Keratinocyte (primary cell): ENCODE results near the gene TINAGL1. TPM values are rescaled to one million over a fixed set of nuclear protein-coding genes. Genes with fewer than 3 reads are reported as not detected.

Experiments used
- DNase-seq: peaks from one replicate; pipeline ENCODE4 v3.0.0-alpha.2; 2011; ENCODE audit warnings: low read depth, missing footprints, low spot score
- FAIRE-seq: peaks from 2 replicates; lab custom pipeline; 2011; peaks lifted over from hg19 to GRCh38; lab: Jason Lieb, UNC
- H2AFZ ChIP-seq: 2 replicates; pipeline ENCODE4 v1.6.0; 2012; ENCODE audit warnings: low read length, control low read depth, inconsistent platforms; ENCODE audit not compliant: control insufficient read depth
- H3K27ac ChIP-seq: 2 replicates; pipeline ENCODE4 v1.5.1; 2011; ENCODE audit warnings: low read length; ENCODE audit not compliant: control insufficient read depth, insufficient read depth
- H3K27me3 ChIP-seq: 3 replicates; pipeline ENCODE4 v1.6.0; 2011; ENCODE audit warnings: low read length; ENCODE audit not compliant: control insufficient read depth, insufficient read depth; ENCODE audit errors: extremely low read depth
- H3K36me3 ChIP-seq, 2 experiments: 2 replicates in 1 of 2; 3 replicates in 1 of 2; pipeline ENCODE4 v1.5.1; 2011; ENCODE audit warnings: low read length in 2 of 2, mild to moderate bottlenecking in 1 of 2; ENCODE audit not compliant: control insufficient read depth in 2 of 2, insufficient read depth in 2 of 2; ENCODE audit errors: extremely low read depth in 1 of 2
- H3K4me1 ChIP-seq: 3 replicates; pipeline ENCODE4 v1.5.1; 2011; ENCODE audit warnings: low read length; ENCODE audit not compliant: control insufficient read depth, insufficient read depth; ENCODE audit errors: extremely low read depth
- H3K4me2 ChIP-seq: 3 replicates; pipeline ENCODE4 v1.6.0; 2011; ENCODE audit warnings: low read depth, low read length; ENCODE audit not compliant: control insufficient read depth, insufficient read depth; ENCODE audit errors: extremely low read depth
- H3K4me3 ChIP-seq, 3 experiments: fragments of 200-600 bp in 1 of 3; sonication (generic) in 1 of 3; 2 replicates in 2 of 3; 3 replicates in 1 of 3; pipeline ENCODE4 v1.5.1; 2011 to 2016; ENCODE audit warnings: low read length in 3 of 3, mild to moderate bottlenecking in 3 of 3, control low read depth in 2 of 3, inconsistent platforms in 1 of 3, low read depth in 1 of 3, mixed read lengths in 1 of 3, mixed run types in 1 of 3, moderate library complexity in 1 of 3; ENCODE audit not compliant: control insufficient read depth in 2 of 3, insufficient read depth in 2 of 3; ENCODE audit errors: extremely low read depth in 1 of 3
- H3K79me2 ChIP-seq: 2 replicates; pipeline ENCODE4 v1.6.0; 2012; ENCODE audit warnings: low read length; ENCODE audit not compliant: control insufficient read depth, insufficient read depth
- H3K9ac ChIP-seq: 3 replicates; pipeline ENCODE4 v1.6.0; 2011; ENCODE audit warnings: low read length; ENCODE audit not compliant: control insufficient read depth, insufficient read depth; ENCODE audit errors: extremely low read depth
- H3K9me1 ChIP-seq: 3 replicates; pipeline ENCODE4 v1.6.0; 2011; ENCODE audit warnings: low read length; ENCODE audit not compliant: control insufficient read depth, insufficient read depth; ENCODE audit errors: extremely low read depth
- H3K9me3 ChIP-seq: 2 replicates; pipeline ENCODE4 v1.5.1; 2012; ENCODE audit warnings: low read depth, low read length; ENCODE audit not compliant: control insufficient read depth
- H4K20me1 ChIP-seq: 3 replicates; pipeline ENCODE4 v1.6.0; 2011; ENCODE audit warnings: low read length; ENCODE audit not compliant: control insufficient read depth, insufficient read depth; ENCODE audit errors: extremely low read depth
- CTCF ChIP-seq, 3 experiments: IDR thresholded peaks in 1 of 3; conservative IDR thresholded peaks in 1 of 3; optimal IDR thresholded peaks in 1 of 3; 2 replicates in 2 of 3; 3 replicates in 1 of 3; pipeline versions ENCODE3 to v1.5.1; 2011; ENCODE audit warnings: low read length in 3 of 3, mild to moderate bottlenecking in 3 of 3, moderate library complexity in 2 of 3, control low read depth in 1 of 3, inconsistent platforms in 1 of 3; ENCODE audit not compliant: insufficient read depth in 2 of 3; ENCODE audit errors: extremely low read depth in 1 of 3
- EZH2 ChIP-seq: IDR thresholded peaks from one replicate; pipeline ENCODE4 v1.6.1; 2012; ENCODE audit warnings: inconsistent platforms, mild to moderate bottlenecking, low read length, moderate library complexity
- dilution Hi-C: fragments of 300-500 bp; cut with MboI; formaldehyde crosslinking; loops from one replicate; pipeline ENCODE4 v1.7.0; 2020; ENCODE audit warnings: low sequenced_read_pairs; ENCODE audit not compliant: extremely low pct_ligation_motif_present
- polyA plus RNA-seq, 5 experiments: library from polyadenylated mRNA; depleted of rRNA in 3 of 5; stranded (reverse) in 3 of 5; stranded (forward) in 1 of 5; unstranded in 1 of 5; fragments of >200 nt; gene quantifications; 1 replicate in 1 of 5; 2 replicates in 3 of 5; 3 replicates in 1 of 5; pipeline versions ENCODE4 v1.2.1 to v1.2.3, GENCODE V29; 2011 to 2012; ENCODE audit warnings: missing spikeins in 2 of 5, low read depth in 1 of 5, low replicate concordance in 1 of 5

Gene TINAGL1
- polyA plus RNA-seq, 1 donor (not counting 4 experiments of a cell fraction or from before 2014, with no cell fraction given) = 189 TPM

GRCh38 chr1:31587720-31588423, 11.6 kb downstream of the TINAGL1 start:
- dilution Hi-C loops = no loop called here
- Histone ChIP-seq H4K20me1 (peaks cover 10% of the 10 kb centered on the region), H3K4me1 (peaks cover 38% of the 10 kb centered on the region), H3K4me3 (no peak overlapping the region), H3K36me3 (peaks cover 36 to 37% of the 10 kb centered on the region in 2 experiments), H3K9me3 (no peaks in the 10 kb centered on the region), H3K27ac (peak overlapping the region; percentile 36), H3K9ac (no peak overlapping the region), H3K79me2 (peaks cover 10% of the 10 kb centered on the region), H3K27me3 (no peaks in the 10 kb centered on the region), H3K9me1 (peaks cover 2% of the 10 kb centered on the region), H2AFZ (no peak overlapping the region), H3K4me2 (peak overlapping the region; percentile 60)
- DNase-seq (no peak), FAIRE-seq (peak; percentile 51)
- TF ChIP-seq EZH2 (no peak), CTCF (optimal IDR thresholded peaks at IDR 0.05 in 1 of 3, IDR thresholded peaks at IDR 0.05 in 1 of 3, conservative IDR thresholded peaks at IDR 0.05 in 1 of 3; ENCODE audit: extremely low read depth in 1 of 3, insufficient read depth in 2 of 3, low read length in 3 of 3) (peak; percentile 73 to 86 (median 78))

GRCh38 chr1:31588751-31589515, 12.6 kb downstream of the TINAGL1 start:
- Histone ChIP-seq H3K9me3 (no peaks in the 10 kb centered on the region), H3K4me1 (peaks cover 28% of the 10 kb centered on the region), H3K9ac (peak overlapping the region; percentile 44), H2AFZ (no peak overlapping the region), H3K27me3 (no peaks in the 10 kb centered on the region), H3K4me2 (peak overlapping the region; percentile 60), H3K36me3 (peaks cover 25 to 28% of the 10 kb centered on the region in 2 experiments), H3K79me2 (peaks cover under 1% of the 10 kb centered on the region), H4K20me1 (peaks cover 2% of the 10 kb centered on the region), H3K4me3 (peak overlapping the region in 1 of 3 experiments; percentile 34), H3K27ac (peak overlapping the region; percentile 31), H3K9me1 (no peaks in the 10 kb centered on the region)
- dilution Hi-C loops = no loop called here
- TF ChIP-seq EZH2 (no peak), CTCF (optimal IDR thresholded peaks at IDR 0.05 in 1 of 3, IDR thresholded peaks at IDR 0.05 in 1 of 3, conservative IDR thresholded peaks at IDR 0.05 in 1 of 3; ENCODE audit: extremely low read depth in 1 of 3, insufficient read depth in 2 of 3, low read length in 3 of 3) (no peak)
- DNase-seq (no peak), FAIRE-seq (no peak)
